Islet precursor cell (in vitro differentiated cells): Measurements from ENCODE around the gene ALPK1.
"Not testable (repeated sequence)": the region's sequence is repeated elsewhere in the genome, so short reads cannot be mapped to it uniquely, and the experiment has no call there.

Experiments
- DNase-seq: peaks from one replicate; pipeline ENCODE4 v3.0.0-alpha.2; 2018

The ALPK1 gene

DNA sequence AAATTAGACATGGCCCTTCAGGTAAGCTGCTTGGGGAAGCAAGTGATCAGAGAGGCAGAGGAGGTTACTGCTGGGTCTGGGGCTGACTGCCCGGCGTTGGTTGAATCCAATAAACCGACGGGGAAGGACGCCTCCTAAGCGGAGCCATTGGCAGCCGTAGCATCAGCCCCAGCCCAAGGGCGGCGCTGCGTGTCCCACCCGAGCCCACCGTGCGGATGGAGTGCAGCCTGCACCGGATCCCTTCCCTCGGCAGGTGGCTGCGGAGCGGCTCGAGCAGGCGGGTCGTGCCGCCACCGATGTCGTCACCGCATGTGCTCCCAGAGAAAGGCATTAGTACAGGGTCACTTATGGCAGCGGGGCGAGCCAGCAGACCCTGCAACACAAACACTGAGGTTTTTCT is 82.1 kb downstream of the ALPK1 start:
- DNase-seq: peak; percentile 89

- DNase-seq: no peak
Measured at GRCh38 chr4:112381996-112382692, 85.0 kb downstream of the ALPK1 start.

DNA sequence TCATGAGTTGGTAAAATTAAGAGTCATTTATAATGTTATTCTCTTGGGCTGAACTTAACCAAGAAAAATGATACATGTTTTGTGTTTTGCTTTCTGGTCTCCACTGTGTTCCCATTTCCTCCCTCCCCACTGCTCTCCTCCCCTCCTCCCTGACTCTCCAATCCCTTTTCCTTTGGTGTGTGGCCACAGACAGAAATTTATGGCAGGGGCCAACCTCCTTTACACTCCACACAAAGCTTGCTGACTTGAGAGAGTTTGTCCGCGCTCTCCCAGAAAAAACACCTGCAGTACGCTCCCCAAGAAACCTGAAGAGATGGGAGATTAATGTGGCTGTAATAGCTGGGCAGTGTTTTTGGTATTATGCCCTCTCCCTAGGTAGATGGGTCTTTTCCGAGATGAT is 88.9 kb downstream of the ALPK1 start:
- no peak for DNase-seq

- no peak for DNase-seq
Measured at GRCh38 chr4:112402098-112402497, 104.9 kb downstream of the ALPK1 start.

DNA sequence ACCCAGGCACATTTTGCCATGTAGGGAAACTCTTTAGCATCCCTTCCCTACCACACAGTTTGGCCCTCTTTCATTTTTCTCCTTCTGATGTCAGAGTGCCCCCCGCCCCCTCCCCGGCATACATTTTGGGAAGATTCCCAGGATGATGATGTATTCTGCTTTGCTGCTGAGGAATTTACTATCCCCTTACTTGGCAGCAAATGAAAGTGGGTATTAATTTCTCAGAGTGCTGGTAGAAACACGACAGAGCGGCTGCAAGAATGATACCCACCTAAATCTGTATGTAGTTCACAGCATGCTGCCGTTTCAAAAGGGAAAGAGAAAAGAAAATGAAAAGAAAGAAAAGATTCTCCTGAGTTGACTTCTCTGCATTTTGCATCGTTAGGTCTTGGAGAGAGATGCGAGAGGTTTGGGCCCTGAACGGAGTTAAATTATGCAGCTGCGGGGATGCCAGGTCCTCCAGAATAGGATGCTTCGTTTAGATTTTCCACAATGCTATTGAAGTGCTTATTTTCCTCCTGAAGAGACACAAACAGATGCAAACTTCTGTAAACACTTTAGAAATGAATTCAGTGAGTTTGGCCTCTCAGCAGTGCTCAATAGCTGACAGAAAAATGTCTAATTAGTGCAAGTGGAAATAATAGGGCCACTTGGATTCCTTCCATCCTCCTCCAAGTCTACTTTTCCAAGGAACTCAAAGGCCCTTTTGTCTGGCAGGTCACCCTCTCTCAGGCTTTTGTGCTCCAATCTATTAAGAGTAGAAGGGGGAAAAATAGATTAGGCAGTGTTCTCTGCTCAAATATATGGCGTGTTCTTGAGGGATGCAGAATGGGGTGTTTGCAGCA is 106.2 kb downstream of the ALPK1 start:
- no peak for DNase-seq

DNA sequence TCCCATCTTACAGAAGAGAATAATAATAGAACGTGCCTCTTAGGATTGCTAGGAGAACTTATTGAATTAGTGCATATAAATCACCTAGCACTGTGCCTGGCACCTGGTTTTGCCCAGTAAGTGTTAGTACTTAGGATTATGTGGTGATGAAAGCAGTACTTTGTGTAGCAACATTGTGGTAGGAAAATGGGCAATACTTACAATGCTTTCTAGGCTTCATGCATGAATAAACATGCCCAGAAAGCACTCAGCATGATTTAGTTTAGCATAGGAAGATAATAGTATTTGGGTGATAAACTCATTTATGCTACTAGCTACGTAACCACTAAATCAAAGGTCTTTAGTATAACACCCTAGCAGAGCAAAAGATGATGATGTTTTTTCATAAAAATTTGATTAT is 113.2 kb downstream of the ALPK1 start:
- no peak for DNase-seq

DNA sequence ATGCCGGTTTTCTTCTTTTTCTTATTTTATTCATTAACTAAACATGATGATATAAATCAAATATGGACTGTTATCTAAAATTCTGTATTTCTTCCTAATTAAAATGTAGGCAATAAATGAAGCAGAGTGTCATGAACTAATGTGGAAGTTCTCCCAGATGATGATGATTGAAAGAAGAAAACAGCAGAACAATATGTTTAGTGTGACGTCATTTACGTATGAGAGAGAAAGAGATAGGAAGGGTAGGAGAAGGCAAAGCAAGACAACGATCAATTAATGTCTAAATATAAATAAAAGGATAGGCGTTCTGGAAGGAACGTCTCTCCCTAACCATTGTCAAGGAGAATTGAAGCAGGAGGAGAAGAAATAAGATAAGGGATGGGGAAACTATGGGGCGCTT is 113.6 kb downstream of the ALPK1 start:
- DNase-seq: no peak

DNA sequence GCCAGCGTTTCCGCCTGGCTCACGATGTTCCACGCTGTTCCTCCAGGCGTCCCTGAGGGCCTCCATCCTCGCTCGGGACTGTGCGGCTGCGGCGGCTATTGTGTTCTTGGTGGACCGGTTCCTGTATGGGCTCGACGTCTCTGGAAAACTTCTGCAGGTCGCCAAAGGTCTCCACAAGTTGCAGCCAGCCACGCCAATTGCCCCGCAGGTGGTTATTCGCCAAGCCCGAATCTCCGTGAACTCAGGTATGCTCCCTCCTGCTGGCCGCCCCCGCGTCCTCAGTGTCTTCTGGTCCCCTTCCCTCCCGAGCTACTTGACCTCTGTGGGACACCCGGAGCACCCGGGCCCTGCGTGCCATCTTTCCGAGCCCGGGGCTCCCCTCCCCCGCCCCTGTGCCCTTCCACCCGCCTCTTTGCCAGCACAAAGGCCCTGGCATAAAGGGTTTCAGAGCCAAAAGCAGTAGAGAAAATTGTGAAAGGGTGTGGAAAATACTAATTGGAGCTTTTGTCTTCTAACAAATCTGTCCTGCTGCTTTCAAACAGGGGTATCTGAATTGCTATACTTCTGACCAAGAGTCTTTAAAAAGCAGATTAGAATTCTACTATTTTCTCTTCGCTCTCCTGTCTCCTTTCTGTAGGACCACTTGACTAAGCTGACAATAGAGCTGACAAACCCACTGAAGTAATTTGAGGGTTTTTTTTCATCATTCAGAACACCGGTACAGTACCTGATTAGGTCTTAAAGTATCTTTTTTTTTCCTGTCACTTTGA is 114.8 kb downstream of the ALPK1 start:
- DNase-seq: peak; percentile 58

GRCh38 chr4:112416464-112416863 is 119.3 kb downstream of the ALPK1 start:
- no peak for DNase-seq

DNA sequence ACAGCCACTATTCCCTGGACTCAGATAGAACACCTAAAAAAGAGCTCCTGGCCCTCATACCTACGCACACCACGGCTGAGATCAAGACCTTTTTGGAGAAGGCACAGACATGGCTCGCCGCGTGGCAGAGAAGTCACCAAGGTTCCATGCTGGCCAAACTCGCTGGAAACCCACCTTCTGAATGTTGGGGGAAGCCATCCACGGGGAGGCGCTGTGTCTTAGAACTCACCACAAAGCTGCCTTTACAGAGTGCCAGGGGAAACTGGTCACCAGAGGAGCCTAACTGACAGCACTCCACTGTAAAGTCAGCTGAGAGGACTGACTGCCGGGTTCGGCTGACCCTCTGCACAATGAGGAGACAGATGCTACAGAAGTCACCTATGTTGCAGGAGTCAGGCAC is 120.9 kb downstream of the ALPK1 start:
- DNase-seq: no peak

DNA sequence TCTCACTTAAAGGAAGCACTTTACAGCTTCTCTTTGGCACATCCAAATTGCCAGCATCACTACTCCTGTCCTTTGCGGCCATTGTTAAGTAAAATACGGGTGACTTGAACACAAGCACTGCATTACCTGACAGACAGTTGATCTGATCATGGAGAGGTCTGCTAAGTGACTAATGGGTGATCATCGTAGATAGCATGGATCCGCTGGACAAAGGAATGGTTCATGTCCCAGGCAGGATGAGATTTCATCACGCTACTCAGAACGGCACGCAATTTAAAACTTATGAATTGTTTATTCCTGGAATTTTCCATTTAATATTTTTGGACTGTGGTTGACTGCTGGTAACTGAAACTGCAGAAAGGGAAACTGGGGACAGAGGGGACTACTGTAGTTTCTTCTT is 124.7 kb downstream of the ALPK1 start:
- DNase-seq: no peak

DNA sequence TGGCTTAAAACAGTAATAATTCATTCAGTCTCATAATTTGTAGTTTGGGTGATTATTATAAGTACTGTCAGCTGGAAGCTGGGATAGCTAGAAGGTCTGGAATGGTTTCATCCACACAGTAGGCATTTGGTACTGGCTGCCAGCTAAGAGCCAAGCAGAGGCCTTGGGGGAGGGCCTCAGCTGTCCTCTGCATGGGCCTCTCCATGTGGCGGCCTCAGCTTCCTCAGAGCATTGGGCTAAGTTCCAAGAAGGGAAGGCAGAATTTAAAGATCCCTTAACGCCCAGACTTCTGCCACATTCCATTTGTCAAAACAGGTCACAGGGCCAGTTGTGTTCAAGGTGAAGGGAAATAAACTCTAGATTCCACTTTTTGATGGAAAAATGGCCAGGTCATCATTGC is 125.5 kb downstream of the ALPK1 start:
- no peak for DNase-seq

- DNase-seq: no peak
Measured at GRCh38 chr4:112423591-112423990, 126.4 kb downstream of the ALPK1 start.

DNA sequence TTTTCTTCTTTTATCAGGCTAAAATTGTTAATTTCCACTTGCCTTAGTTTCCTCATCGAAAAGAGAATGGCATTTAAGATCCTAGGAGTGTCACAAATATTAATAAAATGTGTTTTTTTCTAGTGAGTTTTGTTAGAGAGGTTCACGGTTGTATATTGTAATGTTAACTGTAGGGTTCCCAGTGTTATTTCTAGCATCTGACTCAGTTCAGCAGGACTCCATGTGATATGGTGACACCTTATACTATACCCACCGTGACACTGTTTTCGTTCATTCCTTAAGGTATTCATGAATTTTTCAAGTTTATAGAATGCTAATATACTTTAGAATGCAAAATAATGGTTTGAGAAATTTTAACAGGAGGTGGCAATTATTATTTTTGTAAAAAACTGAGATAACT is 128.7 kb downstream of the ALPK1 start:
- no peak for DNase-seq

DNA sequence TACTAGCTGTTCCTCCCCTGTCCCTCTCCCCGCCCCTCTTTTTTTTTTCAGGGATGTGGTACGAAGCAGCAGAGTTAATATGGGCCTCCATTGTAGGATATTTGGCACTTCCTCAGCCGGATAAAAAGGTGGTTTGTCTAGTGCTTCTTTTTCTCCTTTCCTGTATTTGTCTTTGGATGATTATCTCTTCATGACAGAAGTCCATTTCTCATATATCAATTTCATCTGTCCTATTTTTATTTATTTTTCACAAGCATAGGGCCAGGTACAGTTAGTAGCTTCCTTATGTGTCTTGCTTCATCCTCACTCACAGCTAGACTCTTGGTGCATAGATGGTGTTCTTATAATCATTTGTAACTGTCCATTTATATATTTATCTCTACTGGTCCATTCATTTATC is 129.2 kb downstream of the ALPK1 start:
- no peak for DNase-seq

- no peak for DNase-seq
Measured at GRCh38 chr4:112431158-112431557, 134.0 kb downstream of the ALPK1 start.

DNA sequence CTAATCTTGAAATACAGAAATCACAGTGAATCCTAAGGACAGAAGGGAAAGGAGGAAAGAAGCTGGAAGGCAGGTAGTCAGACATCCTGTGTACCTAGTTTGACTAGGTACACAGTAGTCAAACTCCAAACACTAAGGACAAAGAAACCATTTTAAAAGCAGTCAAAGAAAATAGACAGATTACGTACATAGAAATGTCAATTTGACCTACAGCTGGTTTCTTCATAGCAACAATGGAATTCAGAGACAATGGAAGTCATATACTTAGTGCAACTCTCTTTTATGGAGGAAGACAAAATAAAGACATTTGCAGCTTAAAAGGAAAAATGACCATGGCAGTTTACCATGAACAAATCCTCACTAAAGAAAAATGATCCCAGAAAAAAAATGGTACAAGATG is 139.8 kb downstream of the ALPK1 start:
- no peak for DNase-seq

GRCh38 chr4:112442226-112442625 is 145.1 kb downstream of the ALPK1 start:
- DNase-seq: not testable (repeated sequence)

DNA sequence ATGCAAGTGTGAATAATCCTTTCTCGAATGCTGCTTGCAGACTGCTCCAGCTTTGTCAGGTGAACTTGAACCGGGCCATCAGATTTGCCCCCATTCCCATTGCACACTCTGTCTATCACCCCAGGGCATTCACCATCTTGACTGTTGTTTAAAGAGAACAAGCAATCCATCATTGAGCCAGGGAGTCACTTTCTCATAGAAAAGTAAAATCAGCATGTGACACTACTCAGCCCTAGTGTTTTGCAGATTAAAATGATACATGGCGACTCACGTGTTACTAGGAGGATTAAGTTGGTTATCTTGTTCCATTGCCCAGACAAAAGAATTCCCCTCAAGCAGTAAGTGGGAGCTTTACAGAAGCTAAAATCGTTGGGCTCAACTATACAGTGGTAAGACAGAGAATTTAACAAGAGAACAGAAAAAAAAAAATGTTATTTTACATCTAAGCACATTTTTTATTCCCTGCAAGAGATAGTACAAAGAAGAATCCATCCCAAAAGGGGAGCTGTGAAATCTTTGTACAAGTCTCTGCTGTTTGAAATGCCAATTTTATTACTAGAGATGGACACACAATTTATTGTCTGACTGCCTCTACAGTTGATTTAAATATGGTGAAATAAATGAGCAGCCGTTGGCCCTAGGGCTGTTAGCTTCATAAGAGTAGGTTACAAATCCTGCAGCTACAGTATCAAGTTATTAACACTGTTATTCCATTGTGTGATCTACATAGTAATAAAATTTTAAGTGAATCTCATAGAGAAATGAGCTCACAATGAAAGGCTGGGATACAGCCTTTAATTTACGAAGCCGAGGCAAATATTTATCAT is 151.3 kb downstream of the ALPK1 start:
- DNase-seq: no peak

DNA sequence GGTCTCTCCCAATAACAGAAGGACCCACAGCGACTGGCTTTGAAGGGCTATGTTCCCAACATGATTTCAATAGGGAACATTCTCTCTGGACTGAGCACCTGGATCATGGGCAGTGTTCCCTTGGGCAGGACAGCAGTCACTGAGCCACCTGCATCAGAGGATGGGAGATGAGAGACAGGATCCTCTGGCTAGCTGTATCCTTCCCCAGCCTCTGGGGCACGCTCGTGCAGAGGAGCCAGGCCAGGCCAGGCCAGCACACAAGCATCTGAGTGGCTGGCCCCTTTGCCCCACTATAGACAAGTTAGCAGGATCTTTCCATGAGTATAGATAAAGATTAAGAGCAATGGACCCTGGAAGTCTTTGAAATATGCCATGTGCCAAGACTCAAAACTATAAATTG is 152.5 kb downstream of the ALPK1 start:
- DNase-seq: no peak

DNA sequence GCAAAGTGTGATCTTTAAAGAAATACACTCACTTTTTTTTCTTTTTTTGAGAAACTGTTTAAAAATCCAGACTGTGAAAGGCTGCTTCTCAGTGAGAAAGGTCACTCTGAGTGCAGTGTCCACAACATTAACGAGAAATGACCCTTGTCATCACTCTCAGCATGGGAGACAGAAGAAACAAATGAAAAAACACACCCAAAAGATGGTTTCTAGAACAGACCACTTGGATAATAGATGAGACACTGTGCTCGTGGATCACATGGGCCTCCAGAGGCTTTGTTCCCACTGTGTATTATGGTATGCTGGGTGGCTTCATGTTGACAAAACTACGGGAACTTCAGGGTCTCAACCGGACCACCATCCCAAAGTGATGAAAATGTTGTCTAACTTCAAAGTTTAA is 153.9 kb downstream of the ALPK1 start:
- no peak for DNase-seq

DNA sequence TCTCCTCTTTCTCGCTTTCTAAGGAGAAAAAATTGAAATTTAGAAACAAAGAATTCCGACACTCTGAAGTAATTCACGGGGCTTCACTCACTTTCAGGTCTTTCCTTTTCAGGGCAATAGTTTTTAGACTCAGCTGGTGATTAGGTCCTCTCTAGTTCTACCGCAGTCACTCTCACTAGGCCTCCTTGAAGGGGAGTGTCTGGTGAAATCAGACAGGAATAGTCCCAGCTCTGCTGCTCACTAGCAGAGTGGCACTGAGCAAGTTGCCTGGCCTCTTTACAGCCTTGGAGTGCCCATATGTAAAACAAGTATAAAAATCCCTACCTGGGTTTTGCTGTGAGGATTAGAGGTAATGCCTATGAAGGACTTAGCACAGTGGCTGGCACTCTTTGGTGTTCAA is 154.7 kb downstream of the ALPK1 start:
- DNase-seq: no peak

GRCh38 chr4:112453321-112453720 is 156.2 kb downstream of the ALPK1 start:
- DNase-seq: no peak
